HUES64 (cell line): ENCODE measurements around the gene MARK4.
A peak's percentile ranks its signal among the peaks of the same experiment; 100 is the strongest.
"Not testable (repeated sequence)": the region's sequence is repeated elsewhere in the genome, so short reads cannot be mapped to it uniquely, and the experiment has no call there.

Experiments used
- H3K27ac ChIP-seq: 2 replicates; pipeline ENCODE4 v1.7.0; 2013; ENCODE audit warnings: low read depth, low read length, inconsistent platforms
- H3K27me3 ChIP-seq: 2 replicates; pipeline ENCODE4 v1.6.1; 2013; ENCODE audit warnings: mild to moderate bottlenecking, low read length; ENCODE audit not compliant: insufficient read depth
- H3K36me3 ChIP-seq: 2 replicates; pipeline ENCODE4 v1.6.1; 2013; ENCODE audit warnings: mild to moderate bottlenecking, low read length; ENCODE audit not compliant: insufficient read depth
- H3K4me1 ChIP-seq: 2 replicates; pipeline ENCODE4 v1.6.1; 2013; ENCODE audit warnings: mild to moderate bottlenecking, low read length, moderate library complexity; ENCODE audit not compliant: insufficient read depth
- H3K4me3 ChIP-seq: 2 replicates; pipeline ENCODE4 v1.5.1; 2013; ENCODE audit warnings: mild to moderate bottlenecking, low read length, moderate library complexity
- H3K9ac ChIP-seq: 2 replicates; pipeline ENCODE4 v1.6.1; 2013; ENCODE audit warnings: mild to moderate bottlenecking, low read depth, low read length
- H3K9me3 ChIP-seq: 2 replicates; pipeline ENCODE4 v1.6.1; 2013; ENCODE audit warnings: low read depth, low read length; ENCODE audit not compliant: insufficient read depth
- WGBS: fragments of 150-250, 120-280 bp; methylation state at CpG from one replicate; pipeline ENCODE4 v1.1.7; 2013; ENCODE audit warnings: missing lambda C conversion rate; 5-methylcytosine and 5-hydroxymethylcytosine counted together

Gene MARK4

DNA sequence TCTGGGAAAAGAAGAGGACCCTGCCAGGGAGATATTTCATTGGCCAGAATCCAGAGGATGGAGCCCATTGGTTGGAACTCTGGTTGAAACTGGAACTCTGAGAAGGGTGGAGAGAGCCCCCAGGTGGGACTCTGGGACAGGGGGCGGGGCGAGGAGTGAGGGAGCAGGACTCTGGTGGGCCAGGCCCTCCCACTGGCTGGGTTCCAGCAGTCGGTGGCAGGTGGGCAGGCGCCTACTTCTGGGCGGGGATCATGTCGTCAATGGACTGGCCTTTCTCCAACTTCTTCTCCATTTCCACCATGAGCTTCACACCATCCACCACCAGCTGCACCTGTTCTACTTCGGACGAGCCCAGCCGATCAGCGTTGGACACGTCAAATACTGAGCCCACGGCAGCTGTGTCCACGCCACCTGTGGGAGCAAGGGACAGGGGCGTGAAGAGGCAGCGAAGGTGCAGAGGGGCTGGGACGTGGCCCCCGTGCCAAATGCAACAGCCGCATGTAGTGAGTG, 55.5 kb downstream of the MARK4 start:
- H3K36me3 ChIP-seq: no peaks in the 10 kb centered on the region
- no peaks in the 10 kb centered on the region; the same call in 1 of the 2 replicates for H3K27me3 ChIP-seq
- H3K4me3 ChIP-seq: no peak overlapping the region
- H3K9ac ChIP-seq: no peak overlapping the region
- no peak overlapping the region for H3K27ac ChIP-seq
- 85% methylated on average over 18 of the region's 18 CpGs for WGBS
- no peaks in the 10 kb centered on the region for H3K9me3 ChIP-seq
- H3K4me1 ChIP-seq: peaks cover 6% of the 10 kb centered on the region; the same call in 1 of the 2 replicates

DNA sequence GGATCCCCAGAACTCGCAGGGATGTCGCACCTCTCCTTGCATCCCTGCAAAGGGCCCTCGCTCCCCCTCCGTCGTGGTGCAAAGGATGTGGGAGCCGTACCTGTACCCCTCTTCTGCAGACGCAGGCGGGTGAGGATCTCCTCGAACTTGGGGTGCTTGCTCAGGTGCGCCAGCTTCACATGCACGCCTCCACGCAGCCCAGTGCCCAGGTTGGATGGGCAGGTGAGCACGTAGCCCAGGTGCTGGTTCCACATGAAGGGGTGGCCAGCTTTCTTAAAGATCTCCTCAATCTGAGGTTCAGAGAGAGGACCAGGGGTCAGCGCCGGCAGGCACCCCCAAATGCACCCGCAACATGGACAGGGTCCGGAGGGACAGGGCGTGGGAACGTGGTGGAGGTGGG, 56.3 kb downstream of the MARK4 start:
- Histone ChIP-seq H3K4me3 (no peak overlapping the region), H3K27ac (no peak overlapping the region), H3K9ac (no peak overlapping the region), H3K27me3 (no peaks in the 10 kb centered on the region; the same call in 1 of the 2 replicates), H3K4me1 (peaks cover 6% of the 10 kb centered on the region; the same call in 1 of the 2 replicates), H3K9me3 (no peaks in the 10 kb centered on the region), H3K36me3 (no peaks in the 10 kb centered on the region)
- WGBS: 94% methylated on average over 19 of the region's 19 CpGs

- H3K4me3 ChIP-seq, H3K36me3 ChIP-seq, H3K9me3 ChIP-seq, H3K4me1 ChIP-seq, H3K9ac ChIP-seq, H3K27ac ChIP-seq: not testable (repeated sequence)
- 94% methylated on average over 8 of the region's 8 CpGs for WGBS
- peaks cover 11% of the 10 kb centered on the region for H3K27me3 ChIP-seq
Measured at GRCh38 chr19:45309322-45309721, 58.3 kb downstream of the MARK4 start.

GRCh38 chr19:45311621-45312020, 60.5 kb downstream of the MARK4 start:
- Histone ChIP-seq H3K4me3 (no peak overlapping the region), H3K9me3 (no peaks in the 10 kb centered on the region), H3K27me3 (peaks cover 22% of the 10 kb centered on the region), H3K27ac (no peak overlapping the region), H3K36me3 (no peaks in the 10 kb centered on the region), H3K4me1 (no peaks in the 10 kb centered on the region), H3K9ac (no peak overlapping the region)
- 75% methylated on average over 18 of the region's 18 CpGs for WGBS

DNA sequence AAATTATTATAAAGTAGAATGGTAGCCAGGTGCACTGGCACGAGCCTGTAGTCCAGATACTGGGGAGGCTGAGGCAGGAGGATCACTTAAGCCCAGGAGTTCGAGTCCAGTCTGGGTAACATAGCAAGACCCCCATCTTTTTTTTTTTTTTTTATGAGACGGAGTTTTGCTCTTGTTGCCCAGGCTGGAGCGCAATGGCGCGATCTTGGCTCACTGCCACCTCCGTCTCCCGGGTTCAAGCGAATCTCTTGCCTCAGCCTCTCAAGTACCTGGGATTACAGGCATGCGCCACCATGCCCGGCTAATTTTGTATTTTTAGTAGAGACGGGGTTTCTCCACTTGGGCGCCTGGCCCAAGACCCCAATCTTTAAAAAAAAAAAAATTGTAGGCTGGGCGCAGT, 61.2 kb downstream of the MARK4 start:
- not testable (repeated sequence) for H3K4me3 ChIP-seq, H3K9ac ChIP-seq, H3K27ac ChIP-seq, H3K4me1 ChIP-seq, H3K36me3 ChIP-seq, H3K9me3 ChIP-seq
- 95% methylated on average over 14 of the region's 14 CpGs for WGBS
- peaks cover 22% of the 10 kb centered on the region for H3K27me3 ChIP-seq

GRCh38 chr19:45314708-45315245, 63.7 kb downstream of the MARK4 start:
- 84% methylated on average over 8 of the region's 8 CpGs for WGBS
- H3K4me3 ChIP-seq: no peak overlapping the region
- no peak overlapping the region for H3K27ac ChIP-seq
- H3K36me3 ChIP-seq: no peaks in the 10 kb centered on the region
- H3K4me1 ChIP-seq: no peaks in the 10 kb centered on the region
- H3K9ac ChIP-seq: no peak overlapping the region
- H3K9me3 ChIP-seq: no peaks in the 10 kb centered on the region
- H3K27me3 ChIP-seq: peaks cover 22% of the 10 kb centered on the region

GRCh38 chr19:45315304-45315703, 64.2 kb downstream of the MARK4 start:
- WGBS: 80% methylated on average over 21 of the region's 21 CpGs
- H3K9ac ChIP-seq: no peak overlapping the region
- no peak overlapping the region for H3K4me3 ChIP-seq
- H3K36me3 ChIP-seq: no peaks in the 10 kb centered on the region
- H3K9me3 ChIP-seq: no peaks in the 10 kb centered on the region
- H3K27me3 ChIP-seq: peaks cover 22% of the 10 kb centered on the region
- H3K4me1 ChIP-seq: no peaks in the 10 kb centered on the region
- no peak overlapping the region for H3K27ac ChIP-seq

GRCh38 chr19:45320997-45321775, 70.1 kb downstream of the MARK4 start:
- Histone ChIP-seq H3K4me1 (peaks cover 5% of the 10 kb centered on the region; the same call in 1 of the 2 replicates), H3K27me3 (peaks cover 15% of the 10 kb centered on the region), H3K9me3 (no peaks in the 10 kb centered on the region), H3K36me3 (no peaks in the 10 kb centered on the region), H3K27ac (no peak overlapping the region), H3K4me3 (no peak overlapping the region), H3K9ac (no peak overlapping the region)
- 85% methylated on average over 12 of the region's 12 CpGs for WGBS

DNA sequence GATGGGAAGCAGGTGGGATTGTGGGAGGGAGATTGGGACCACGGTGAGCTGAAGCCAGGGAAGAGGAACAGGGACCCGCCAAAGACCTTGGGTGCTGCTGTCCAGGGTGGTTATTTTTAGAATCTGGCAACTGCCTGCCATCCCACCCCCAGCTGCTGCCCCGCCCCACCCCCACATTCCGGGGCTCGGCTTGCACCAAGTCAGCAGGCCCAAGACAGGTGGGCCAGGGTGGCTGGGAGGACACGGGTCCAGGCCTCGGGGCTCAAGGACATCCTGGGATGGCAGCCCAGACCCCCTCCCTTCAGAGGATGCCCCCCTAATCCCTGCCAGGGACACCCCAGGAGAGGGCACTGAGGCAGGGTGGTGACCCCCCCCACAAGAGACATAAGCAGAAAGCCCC, 70.8 kb downstream of the MARK4 start:
- WGBS: 85% methylated on average over 7 of the region's 7 CpGs
- Histone ChIP-seq H3K4me3 (no peak overlapping the region), H3K9me3 (no peaks in the 10 kb centered on the region), H3K27me3 (peaks cover 15% of the 10 kb centered on the region), H3K36me3 (no peaks in the 10 kb centered on the region), H3K27ac (no peak overlapping the region), H3K4me1 (peaks cover 5% of the 10 kb centered on the region; the same call in 1 of the 2 replicates), H3K9ac (no peak overlapping the region)

- Histone ChIP-seq H3K9me3 (no peaks in the 10 kb centered on the region), H3K4me1 (peaks cover 5% of the 10 kb centered on the region; the same call in 1 of the 2 replicates), H3K9ac (no peak overlapping the region), H3K4me3 (no peak overlapping the region), H3K27ac (no peak overlapping the region), H3K27me3 (peaks cover 15% of the 10 kb centered on the region), H3K36me3 (no peaks in the 10 kb centered on the region)
- 59% methylated on average over 9 of the region's 11 CpGs for WGBS
Measured at GRCh38 chr19:45322311-45322710, 71.2 kb downstream of the MARK4 start.

DNA sequence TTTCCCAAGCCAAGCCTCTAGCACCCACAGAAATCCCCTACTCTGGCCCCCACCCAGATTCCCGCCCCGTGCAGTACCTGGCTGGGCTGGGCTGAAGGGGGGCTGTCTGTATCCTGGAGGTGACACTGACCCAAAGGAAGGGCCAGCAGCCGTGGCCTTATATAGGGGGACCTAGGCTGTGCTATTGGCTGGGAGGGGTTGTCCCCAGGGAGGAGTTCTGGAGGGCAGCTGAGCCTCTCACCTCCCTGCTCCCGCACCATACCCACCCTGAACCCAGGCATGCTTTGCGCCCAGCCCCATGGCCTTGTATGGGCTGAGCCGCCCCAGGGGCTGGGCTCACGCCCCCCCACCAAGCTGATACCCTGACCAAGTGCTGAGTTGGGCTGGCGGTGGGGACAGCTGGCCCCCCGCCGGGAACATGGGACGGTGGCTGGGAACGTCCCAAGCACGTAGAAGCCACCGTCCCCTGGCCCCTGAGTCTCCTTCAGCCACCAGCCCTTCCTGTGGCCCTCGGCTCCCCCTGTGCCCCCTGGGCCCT, 71.7 kb downstream of the MARK4 start, which contains the start of gene CKM:
TSS of gene CKM (minus strand) at position 132 of the 538 bp plus-strand sequence. CDS start 3,162 bp downstream, outside the sequence.
- Histone ChIP-seq H3K27ac (no peak within 1 kb of the TSS), H3K9ac (peak within 1 kb of the TSS; percentile 50), H3K9me3 (no peaks in the 10 kb centered on the region), H3K4me1 (peaks cover 5% of the 10 kb centered on the region; the same call in 1 of the 2 replicates), H3K27me3 (peaks cover 15% of the 10 kb centered on the region), H3K36me3 (no peaks in the 10 kb centered on the region), H3K4me3 (peak within 1 kb of the TSS; percentile 41)
- WGBS: 54% methylated on average over 15 of the region's 15 CpGs
